ENCODE data around the gene BAIAP2L1.
A peak's percentile ranks its signal among the peaks of the same experiment; 100 is the strongest.
"Not testable (repeated sequence)": the region's sequence is repeated elsewhere in the genome, so short reads cannot be mapped to it uniquely, and the experiment has no call there.

Gene BAIAP2L1

DNA sequence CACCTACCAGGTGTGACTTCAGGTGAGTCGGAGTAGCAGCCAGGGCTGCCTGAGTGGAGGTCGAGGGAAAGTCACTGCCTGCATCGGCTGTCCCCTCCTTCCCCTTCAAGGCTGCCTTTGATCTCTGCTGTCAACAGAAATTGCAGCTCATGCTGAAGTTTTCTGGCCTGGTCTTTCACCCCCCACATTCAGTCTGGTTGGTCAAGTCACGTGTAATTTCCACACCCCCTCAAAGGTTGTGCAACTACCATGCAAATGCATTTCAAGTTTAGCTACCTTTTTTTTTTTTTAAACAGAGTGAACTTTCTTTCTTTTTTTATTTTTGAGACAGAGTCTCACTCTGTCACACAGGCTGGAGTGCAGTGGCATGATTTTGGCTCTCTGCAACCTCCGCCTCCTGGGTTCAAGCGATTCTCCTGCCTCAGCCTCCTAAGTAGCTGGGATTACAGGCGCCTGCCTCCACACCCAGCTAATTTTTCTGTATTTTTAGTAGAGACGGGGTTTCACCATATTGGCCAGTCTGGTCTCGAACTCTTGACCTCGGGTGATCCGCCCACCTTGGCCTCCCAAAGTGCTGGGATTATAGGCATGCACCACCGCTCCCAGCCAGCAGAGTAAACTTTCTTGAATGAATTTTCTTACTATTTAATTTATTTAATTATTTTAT lies 16.8 kb upstream of the BAIAP2L1 start:
- ATAC-seq (replicated peaks; ENCODE audit: extremely low read depth, poor library complexity, severe bottlenecking); DNase-seq (ENCODE audit: low spot score in 2 of 2); H3K4me1 Mint-ChIP-seq; H3K4me3 Mint-ChIP-seq; H3K9me3 Mint-ChIP-seq; H3K36me3 Mint-ChIP-seq (ENCODE audit: insufficient read depth); H3K27ac Mint-ChIP-seq (ENCODE audit: low read depth): not testable (repeated sequence)
- H3K27me3 Mint-ChIP-seq: peaks cover 49% of the 10 kb centered on the region

DNA sequence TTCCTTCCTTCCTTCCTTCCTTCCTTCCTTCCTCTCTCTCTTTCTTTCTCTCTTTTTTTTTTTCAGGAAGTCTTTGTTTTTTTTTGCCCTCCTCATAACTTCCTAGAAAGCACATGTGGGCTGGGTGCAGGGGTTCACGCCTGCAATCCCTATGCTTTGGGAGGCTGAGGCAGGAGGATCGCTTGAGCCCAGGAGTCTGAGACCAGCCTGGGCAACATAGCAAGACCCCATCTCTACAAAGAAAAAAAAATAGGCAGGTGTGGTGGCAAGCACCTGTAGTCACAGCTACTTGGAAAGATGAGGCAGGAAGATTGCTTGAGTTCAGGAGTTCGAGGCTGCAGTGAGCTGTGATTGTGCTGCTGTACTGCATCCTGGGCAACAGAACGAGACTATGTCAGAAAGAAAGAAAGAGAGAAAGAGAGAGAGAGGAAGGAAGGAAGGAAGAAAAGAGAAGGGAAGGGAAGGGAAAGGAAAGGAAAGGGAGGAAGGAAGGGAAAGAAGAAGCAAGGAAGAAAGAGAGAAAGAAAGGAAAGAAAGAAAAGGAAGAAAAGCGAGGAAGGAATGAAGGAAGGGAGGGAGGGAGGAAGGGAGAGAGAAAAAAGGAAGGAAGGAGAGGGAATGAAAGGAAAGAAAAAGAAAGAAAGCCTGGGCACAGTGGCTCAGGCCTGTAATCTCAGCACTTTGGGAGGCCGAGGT lies 13.5 kb upstream of the BAIAP2L1 start:
- no peak overlapping the region for H3K4me3 Mint-ChIP-seq
- DNase-seq (ENCODE audit: low spot score in 2 of 2): no peak
- peaks cover 60% of the 10 kb centered on the region for H3K27me3 Mint-ChIP-seq
- H3K4me1 Mint-ChIP-seq: no peaks in the 10 kb centered on the region
- no peak for ATAC-seq (replicated peaks; ENCODE audit: extremely low read depth, poor library complexity, severe bottlenecking)
- H3K9me3 Mint-ChIP-seq: no peaks in the 10 kb centered on the region
- H3K36me3 Mint-ChIP-seq (ENCODE audit: insufficient read depth): no peaks in the 10 kb centered on the region
- no peak overlapping the region for H3K27ac Mint-ChIP-seq (ENCODE audit: low read depth)

DNA sequence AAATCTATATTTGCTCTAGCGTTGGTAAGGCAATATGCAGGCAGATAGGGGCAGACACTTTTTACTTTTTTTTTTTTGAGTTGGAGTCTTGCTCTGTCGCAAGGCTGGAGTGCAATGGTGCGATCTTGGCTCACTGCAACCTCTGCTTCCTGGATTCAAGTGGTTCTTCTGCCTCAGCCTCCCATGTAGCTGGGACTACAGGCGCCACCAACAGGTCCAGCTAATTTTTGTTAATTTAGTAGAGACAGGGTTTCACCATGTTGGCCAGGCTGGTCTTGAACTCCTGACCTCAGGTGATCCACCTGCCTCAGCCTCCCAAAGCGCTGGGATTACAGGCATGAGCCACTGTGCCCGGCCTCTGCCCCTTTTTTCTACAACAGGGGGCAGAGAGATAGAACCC lies 12.8 kb upstream of the BAIAP2L1 start:
- H3K27ac Mint-ChIP-seq (ENCODE audit: low read depth); H3K4me3 Mint-ChIP-seq; H3K4me1 Mint-ChIP-seq; ATAC-seq (replicated peaks; ENCODE audit: extremely low read depth, poor library complexity, severe bottlenecking); DNase-seq (ENCODE audit: low spot score in 2 of 2); H3K9me3 Mint-ChIP-seq; H3K36me3 Mint-ChIP-seq (ENCODE audit: insufficient read depth): not testable (repeated sequence)
- peaks cover 53% of the 10 kb centered on the region for H3K27me3 Mint-ChIP-seq

DNA sequence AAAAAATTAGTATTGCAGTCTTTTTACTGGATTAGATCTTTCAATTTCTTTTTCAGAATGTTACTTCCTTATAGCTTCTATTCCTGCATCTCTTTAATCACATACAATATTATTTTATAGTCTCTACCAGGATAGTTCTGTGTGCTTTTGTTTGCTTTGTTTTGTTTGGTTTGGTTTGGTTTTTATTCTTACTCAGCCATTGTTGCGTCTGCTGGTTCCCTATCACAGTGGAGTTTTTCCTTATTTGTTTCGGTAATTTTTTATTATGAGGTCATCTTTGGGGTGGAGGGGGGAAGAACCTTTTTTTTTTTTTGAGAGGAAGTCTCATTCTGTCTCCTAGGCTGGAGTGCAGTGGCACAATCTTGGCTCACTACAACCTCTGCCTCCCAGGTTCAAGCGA lies 9.0 kb upstream of the BAIAP2L1 start:
- H3K4me3 Mint-ChIP-seq: no peak overlapping the region
- H3K9me3 Mint-ChIP-seq: no peaks in the 10 kb centered on the region
- no peak overlapping the region for H3K27ac Mint-ChIP-seq (ENCODE audit: low read depth)
- no peak for ATAC-seq (replicated peaks; ENCODE audit: extremely low read depth, poor library complexity, severe bottlenecking)
- DNase-seq (ENCODE audit: low spot score in 2 of 2): no peak
- no peaks in the 10 kb centered on the region for H3K4me1 Mint-ChIP-seq
- H3K27me3 Mint-ChIP-seq: peaks cover 33% of the 10 kb centered on the region
- H3K36me3 Mint-ChIP-seq (ENCODE audit: insufficient read depth): no peaks in the 10 kb centered on the region

DNA sequence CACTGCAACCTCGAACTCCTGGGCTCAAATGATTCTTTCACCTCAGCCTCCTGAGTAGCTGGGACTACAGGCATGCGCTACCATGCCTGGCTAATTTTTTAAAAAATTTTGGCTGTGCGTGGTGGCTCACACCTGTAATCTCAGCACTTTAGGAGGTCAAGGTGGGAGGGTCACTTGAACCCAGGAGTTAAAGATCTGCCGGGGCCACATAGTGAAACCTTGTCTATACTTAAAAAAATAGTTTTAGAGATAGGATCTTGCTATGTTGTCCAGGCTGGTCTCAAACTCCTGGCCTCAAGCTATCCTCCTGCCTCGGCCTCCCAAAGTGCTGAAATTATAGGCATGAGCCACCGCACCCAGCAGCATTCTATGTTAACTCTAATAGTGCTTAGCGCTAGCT lies 7.3 kb upstream of the BAIAP2L1 start:
- H3K27ac Mint-ChIP-seq (ENCODE audit: low read depth); DNase-seq (ENCODE audit: low spot score in 2 of 2); H3K4me3 Mint-ChIP-seq; H3K9me3 Mint-ChIP-seq; H3K36me3 Mint-ChIP-seq (ENCODE audit: insufficient read depth); H3K4me1 Mint-ChIP-seq; ATAC-seq (replicated peaks; ENCODE audit: extremely low read depth, poor library complexity, severe bottlenecking): not testable (repeated sequence)
- H3K27me3 Mint-ChIP-seq: peaks cover 16% of the 10 kb centered on the region

DNA sequence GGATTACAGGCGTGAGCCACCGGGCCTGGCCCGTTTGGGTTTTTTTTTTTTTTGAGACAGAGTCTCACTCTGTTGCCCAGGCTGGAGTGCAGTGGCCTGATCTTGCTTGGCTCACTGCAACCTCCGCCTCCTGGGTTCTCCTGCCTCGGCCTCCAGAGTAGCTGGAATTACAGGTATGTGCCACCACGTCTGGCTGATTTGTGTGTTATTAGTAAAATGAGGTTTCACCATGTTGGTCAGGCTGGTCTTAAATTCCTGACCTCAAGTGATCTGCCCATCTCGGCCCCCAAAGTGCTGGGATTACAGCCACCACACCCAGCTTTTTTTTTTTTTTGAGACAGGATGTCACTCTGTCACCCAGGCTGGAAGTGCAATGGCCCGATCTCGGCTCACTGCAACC lies 5.9 kb upstream of the BAIAP2L1 start:
- Mint-ChIP-seq H3K9me3 (no peaks in the 10 kb centered on the region), H3K36me3 (ENCODE audit: insufficient read depth) (peaks cover 2% of the 10 kb centered on the region), H3K4me1 (no peaks in the 10 kb centered on the region), H3K27me3 (peaks cover 9% of the 10 kb centered on the region), H3K27ac (ENCODE audit: low read depth) (no peak overlapping the region), H3K4me3 (no peak overlapping the region)
- DNase-seq (ENCODE audit: low spot score in 2 of 2) (no peak), ATAC-seq (replicated peaks; ENCODE audit: extremely low read depth, poor library complexity, severe bottlenecking) (no peak)

DNA sequence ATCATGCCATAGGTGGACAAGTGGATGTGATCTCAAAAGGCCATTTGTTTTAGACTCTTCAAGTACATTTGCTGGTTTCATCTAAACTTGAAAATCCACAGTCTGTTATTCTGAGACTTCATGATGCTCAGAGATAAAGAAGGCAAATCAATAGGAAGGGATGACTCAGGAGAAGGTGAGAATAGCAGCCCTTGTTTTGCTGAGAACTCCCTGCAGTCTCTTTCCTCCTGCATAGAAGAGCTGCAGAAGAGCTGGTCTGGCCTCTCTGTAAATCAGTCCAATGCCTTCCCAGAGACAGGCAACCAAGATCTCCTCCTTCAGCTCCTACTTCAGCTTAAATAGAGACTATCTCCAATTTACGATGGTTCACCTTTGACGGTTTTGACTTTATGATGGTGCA lies 4.0 kb upstream of the BAIAP2L1 start:
- peaks cover 2% of the 10 kb centered on the region for H3K36me3 Mint-ChIP-seq (ENCODE audit: insufficient read depth)
- ATAC-seq (replicated peaks; ENCODE audit: extremely low read depth, poor library complexity, severe bottlenecking) (no peak), DNase-seq (ENCODE audit: low spot score in 2 of 2) (no peak)
- peaks cover 7% of the 10 kb centered on the region for H3K4me1 Mint-ChIP-seq
- peaks cover 2% of the 10 kb centered on the region for H3K27me3 Mint-ChIP-seq
- H3K27ac Mint-ChIP-seq (ENCODE audit: low read depth): no peak overlapping the region
- no peak overlapping the region for H3K4me3 Mint-ChIP-seq
- no peaks in the 10 kb centered on the region for H3K9me3 Mint-ChIP-seq

DNA sequence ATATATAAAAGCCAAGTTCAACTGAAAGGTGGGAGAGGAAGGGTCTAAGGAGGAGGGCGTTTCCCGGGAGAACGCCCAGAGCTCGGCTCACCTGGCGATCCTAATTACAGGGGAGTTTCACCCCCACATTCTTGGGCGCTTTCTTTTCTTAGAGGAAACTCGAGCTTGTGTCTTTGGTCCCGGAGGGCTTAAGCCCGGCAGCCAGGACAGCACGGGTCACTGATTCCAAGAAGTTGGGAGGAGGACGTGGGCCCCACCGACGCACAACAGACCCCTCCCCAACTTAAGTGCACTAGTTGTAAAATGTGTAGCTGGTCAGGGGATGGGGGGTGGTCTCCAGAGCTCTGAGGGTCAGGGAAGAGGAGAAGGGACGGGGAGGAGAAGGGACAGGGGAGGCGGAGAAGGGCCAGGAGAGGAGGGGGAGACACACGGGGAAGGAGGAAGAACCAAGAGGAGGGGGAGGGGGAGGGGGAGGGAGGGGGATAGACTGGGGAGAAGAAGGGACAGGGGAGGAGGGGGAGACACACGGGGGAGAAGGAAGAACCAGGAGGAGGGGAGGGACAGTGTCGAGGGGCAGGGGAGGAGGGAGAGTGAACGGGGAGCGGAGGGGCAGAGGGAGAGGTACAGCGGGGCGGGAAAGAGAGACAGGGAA lies 874 bp downstream of the BAIAP2L1 start:
- peaks cover 37% of the 10 kb centered on the region for H3K27me3 Mint-ChIP-seq
- H3K36me3 Mint-ChIP-seq (ENCODE audit: insufficient read depth): peaks cover 2% of the 10 kb centered on the region
- H3K27ac Mint-ChIP-seq (ENCODE audit: low read depth): no peak overlapping the region
- no peaks in the 10 kb centered on the region for H3K9me3 Mint-ChIP-seq
- ATAC-seq (replicated peaks; ENCODE audit: extremely low read depth, poor library complexity, severe bottlenecking) (no peak), DNase-seq (ENCODE audit: low spot score in 2 of 2) (no peak)
- H3K4me1 Mint-ChIP-seq: peaks cover 11% of the 10 kb centered on the region
- peak overlapping the region; percentile 50 for H3K4me3 Mint-ChIP-seq

DNA sequence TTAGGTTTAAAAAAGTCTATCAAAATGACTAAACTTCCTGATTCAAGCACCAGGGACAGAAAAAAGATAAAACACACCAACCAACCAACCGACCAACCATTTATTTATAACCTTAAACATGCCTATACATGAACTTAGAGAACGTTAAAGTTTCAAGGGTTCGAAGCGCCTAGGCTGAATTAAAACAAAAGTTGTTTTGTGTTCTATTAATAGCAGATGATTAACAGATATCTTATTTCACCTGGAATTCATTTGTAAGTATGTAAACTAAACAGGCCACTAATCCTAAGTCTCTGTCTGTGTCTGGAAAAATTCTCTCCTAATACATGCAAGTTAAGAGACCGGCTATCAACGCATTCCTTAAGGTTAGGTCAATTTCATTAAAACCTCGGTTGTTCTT lies 1.4 kb downstream of the BAIAP2L1 start:
- Mint-ChIP-seq H3K27ac (ENCODE audit: low read depth) (no peak overlapping the region), H3K27me3 (peaks cover 37% of the 10 kb centered on the region), H3K4me3 (peak overlapping the region; percentile 50), H3K9me3 (no peaks in the 10 kb centered on the region), H3K4me1 (peaks cover 11% of the 10 kb centered on the region), H3K36me3 (ENCODE audit: insufficient read depth) (peaks cover 2% of the 10 kb centered on the region)
- ATAC-seq (replicated peaks; ENCODE audit: extremely low read depth, poor library complexity, severe bottlenecking): no peak
- DNase-seq (ENCODE audit: low spot score in 2 of 2): no peak

DNA sequence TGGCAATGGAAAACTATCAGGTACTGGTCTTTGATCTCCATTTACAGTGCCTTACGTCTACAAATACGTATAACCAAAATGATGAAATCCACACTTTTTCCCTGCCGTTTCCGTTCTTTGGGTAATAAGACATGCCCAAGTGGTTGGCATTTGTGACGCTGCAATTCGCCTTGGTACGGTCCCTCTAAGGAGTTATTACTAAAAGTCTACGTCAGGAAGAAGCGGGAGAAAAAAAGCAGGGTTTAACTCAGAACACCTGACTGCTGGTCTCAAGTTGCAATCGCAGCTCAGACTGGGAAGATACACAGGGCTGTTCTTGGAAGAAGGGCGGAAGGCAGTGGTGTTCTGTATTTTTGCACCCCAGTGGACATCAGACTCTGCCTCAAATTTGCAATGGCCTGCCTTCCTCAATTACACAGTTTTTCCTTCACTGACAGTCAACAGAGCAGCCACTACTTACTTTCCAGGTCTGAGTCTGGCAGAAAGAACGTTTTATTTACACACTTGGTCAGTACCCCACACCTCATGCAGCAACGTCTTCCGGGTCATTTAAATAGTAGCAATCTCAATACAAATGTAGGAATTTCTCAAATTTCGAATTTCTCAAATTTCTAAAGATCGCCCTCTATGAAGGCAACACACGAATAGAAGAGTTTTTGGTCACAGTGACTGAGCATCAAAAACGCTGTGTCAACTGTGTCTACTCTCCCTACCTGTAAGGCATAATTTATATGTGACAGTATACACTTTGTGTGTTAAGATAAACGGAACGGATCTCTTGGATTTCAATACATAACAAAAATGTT lies 2.1 kb downstream of the BAIAP2L1 start:
- DNase-seq (ENCODE audit: low spot score in 2 of 2) (no peak), ATAC-seq (replicated peaks; ENCODE audit: extremely low read depth, poor library complexity, severe bottlenecking) (no peak)
- Mint-ChIP-seq H3K27ac (ENCODE audit: low read depth) (no peak overlapping the region), H3K36me3 (ENCODE audit: insufficient read depth) (peaks cover 2% of the 10 kb centered on the region), H3K4me3 (no peak overlapping the region), H3K27me3 (peaks cover 37% of the 10 kb centered on the region), H3K4me1 (peaks cover 11% of the 10 kb centered on the region), H3K9me3 (no peaks in the 10 kb centered on the region)

DNA sequence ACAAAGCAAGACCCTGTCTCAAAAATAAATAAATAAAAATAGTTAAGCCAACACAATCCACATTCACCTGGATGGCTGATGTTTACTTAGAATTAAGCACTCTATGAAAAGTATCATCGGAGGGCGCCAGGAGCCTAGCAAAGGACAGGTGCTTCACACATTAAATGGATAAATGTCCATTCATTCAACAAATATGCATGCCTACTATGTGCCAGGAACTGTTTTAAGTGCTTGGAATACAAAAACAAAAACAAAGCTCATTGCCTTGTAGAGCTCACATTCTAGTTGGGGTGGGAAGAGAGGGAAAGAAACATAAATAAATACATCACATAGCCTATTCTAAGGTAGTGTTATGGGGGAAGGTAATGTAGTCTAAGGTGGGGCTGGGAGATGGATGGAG lies 4.1 kb downstream of the BAIAP2L1 start:
- H3K27ac Mint-ChIP-seq (ENCODE audit: low read depth): no peak overlapping the region
- H3K36me3 Mint-ChIP-seq (ENCODE audit: insufficient read depth): peaks cover 1% of the 10 kb centered on the region
- DNase-seq (ENCODE audit: low spot score in 2 of 2) (no peak), ATAC-seq (replicated peaks; ENCODE audit: extremely low read depth, poor library complexity, severe bottlenecking) (no peak)
- peaks cover 42% of the 10 kb centered on the region for H3K27me3 Mint-ChIP-seq
- no peak overlapping the region for H3K4me3 Mint-ChIP-seq
- no peaks in the 10 kb centered on the region for H3K9me3 Mint-ChIP-seq
- peaks cover 11% of the 10 kb centered on the region for H3K4me1 Mint-ChIP-seq

DNA sequence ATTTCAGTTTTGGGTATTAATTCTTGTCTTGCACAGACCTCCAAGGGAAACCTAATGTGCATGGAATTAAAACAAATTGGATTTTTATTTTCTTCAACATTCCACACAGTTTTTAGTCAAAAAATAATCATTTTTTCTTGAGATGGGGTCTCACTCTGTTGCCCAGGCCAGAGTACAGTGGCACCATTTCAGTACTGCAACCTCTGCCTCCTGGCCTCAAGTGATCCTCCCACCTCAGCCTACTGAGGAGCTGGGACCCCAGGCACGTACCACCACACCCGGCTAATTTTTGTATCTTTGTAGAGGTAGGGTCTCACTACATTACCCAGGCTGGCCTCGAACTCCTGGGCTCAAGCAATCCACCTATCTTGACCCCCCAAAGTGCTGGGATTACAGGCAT lies 4.9 kb downstream of the BAIAP2L1 start:
- DNase-seq (ENCODE audit: low spot score in 2 of 2) (no peak), ATAC-seq (replicated peaks; ENCODE audit: extremely low read depth, poor library complexity, severe bottlenecking) (no peak)
- Mint-ChIP-seq H3K9me3 (no peaks in the 10 kb centered on the region), H3K4me1 (peaks cover 6% of the 10 kb centered on the region), H3K4me3 (no peak overlapping the region), H3K36me3 (ENCODE audit: insufficient read depth) (peaks cover 1% of the 10 kb centered on the region), H3K27ac (ENCODE audit: low read depth) (no peak overlapping the region), H3K27me3 (peaks cover 46% of the 10 kb centered on the region)
